Liver (tissue), 9 donors: ENCODE measurements around the gene PTPRD. TPM values are rescaled to one million over a fixed set of nuclear protein-coding genes. Genes with fewer than 3 reads are reported as not detected.

Experiments used
- DNase-seq: peaks from one replicate; pipeline ENCODE4 v3.0.0-alpha.2; 2017; ENCODE audit warnings: low spot score
- H3K27ac ChIP-seq, 2 donors: one replicate each; pipeline ENCODE4 v1.7.0; 2013; ENCODE audit warnings: inconsistent platforms in 2 of 2, low read length in 2 of 2, control low read depth in 1 of 2, low read depth in 1 of 2, mild to moderate bottlenecking in 1 of 2
- H3K27me3 ChIP-seq, 4 donors: one replicate each; pipeline versions ENCODE4 v1.6.1 to v1.7.0; 2013; ENCODE audit warnings: low read length in 3 of 4, inconsistent platforms in 1 of 4, mild to moderate bottlenecking in 1 of 4, moderate library complexity in 1 of 4; ENCODE audit not compliant: control insufficient read depth in 4 of 4, insufficient read depth in 4 of 4
- H3K36me3 ChIP-seq, 4 donors: one replicate each; pipeline versions ENCODE4 v1.6.1 to v1.7.0; 2013; ENCODE audit warnings: low read length in 3 of 4, mild to moderate bottlenecking in 3 of 4, low read depth in 1 of 4, moderate library complexity in 1 of 4; ENCODE audit not compliant: control insufficient read depth in 4 of 4, insufficient read depth in 3 of 4
- H3K4me1 ChIP-seq, 4 donors: one replicate each; pipeline versions ENCODE4 v1.6.1 to v1.7.0; 2013; ENCODE audit warnings: low read length in 3 of 4, mild to moderate bottlenecking in 3 of 4, moderate library complexity in 1 of 4; ENCODE audit not compliant: control insufficient read depth in 4 of 4, insufficient read depth in 4 of 4
- H3K4me3 ChIP-seq, 3 donors: one replicate each; pipeline versions ENCODE4 v1.6.1 to v1.7.0; 2013; ENCODE audit warnings: low read length in 3 of 3, control low read depth in 1 of 3, low read depth in 1 of 3, mild to moderate bottlenecking in 1 of 3
- H3K9ac ChIP-seq, 2 donors: one replicate each; pipeline ENCODE4 v1.7.0; 2013; ENCODE audit warnings: low read length in 2 of 2, mild to moderate bottlenecking in 2 of 2, moderate library complexity in 2 of 2, control low read depth in 1 of 2, low read depth in 1 of 2
- H3K9me3 ChIP-seq, 4 donors: one replicate each; pipeline versions ENCODE4 v1.6.1 to v1.7.0; 2013; ENCODE audit warnings: low read length in 3 of 4; ENCODE audit not compliant: control insufficient read depth in 4 of 4
- ATF3 ChIP-seq: IDR thresholded peaks from 2 replicates; pipeline ENCODE4 v1.6.1; 2016; ENCODE audit warnings: antibody characterized with exemption
- CTCF ChIP-seq: fragments of 150-350 bp; IDR thresholded peaks from 2 replicates; pipeline ENCODE4 v1.5.1; 2017; ENCODE audit warnings: improper control_type of control experiment, low read depth, low read length; ENCODE audit not compliant: missing input control
- EGR1 ChIP-seq, 2 donors: IDR thresholded peaks; 2 replicates each; pipeline ENCODE4 v1.6.1; 2016 to 2018; ENCODE audit warnings: antibody characterized with exemption in 2 of 2, low read depth in 2 of 2
- FOXA1 ChIP-seq: IDR thresholded peaks from 2 replicates; pipeline ENCODE4 v1.6.1; 2016; ENCODE audit warnings: antibody characterized with exemption
- FOXA2 ChIP-seq: IDR thresholded peaks from 2 replicates; pipeline ENCODE4 v1.6.1; 2016; ENCODE audit warnings: antibody characterized with exemption
- GABPA ChIP-seq, 2 donors: IDR thresholded peaks in 1 of 2; conservative IDR thresholded peaks in 1 of 2; 2 replicates each; pipeline ENCODE4 v1.6.1; 2016; ENCODE audit warnings: antibody characterized with exemption in 2 of 2, mild to moderate bottlenecking in 1 of 2, moderate library complexity in 1 of 2
- HNF4A ChIP-seq, 2 donors: conservative IDR thresholded peaks; 2 replicates each; pipeline ENCODE4 v1.6.1; 2016; ENCODE audit warnings: antibody characterized with exemption in 2 of 2, mild to moderate bottlenecking in 2 of 2
- HNF4G ChIP-seq: IDR thresholded peaks from 2 replicates; pipeline ENCODE4 v1.6.1; 2016; ENCODE audit warnings: antibody characterized with exemption
- JUND ChIP-seq, 2 donors: IDR thresholded peaks; 2 replicates each; pipeline ENCODE4 v1.6.1; 2016; ENCODE audit warnings: antibody characterized with exemption in 2 of 2
- MAX ChIP-seq: IDR thresholded peaks from 2 replicates; pipeline ENCODE4 v1.6.1; 2016; ENCODE audit warnings: antibody characterized with exemption
- NR2F2 ChIP-seq: IDR thresholded peaks from 2 replicates; pipeline ENCODE4 v1.6.1; 2016; ENCODE audit warnings: antibody characterized with exemption
- RAD21 ChIP-seq, 2 donors: IDR thresholded peaks; 2 replicates each; pipeline ENCODE4 v1.6.1; 2016; ENCODE audit warnings: antibody characterized with exemption in 2 of 2, mild to moderate bottlenecking in 2 of 2
- REST ChIP-seq: IDR thresholded peaks from 2 replicates; pipeline ENCODE4 v1.6.1; 2016; ENCODE audit warnings: antibody characterized with exemption, mild to moderate bottlenecking
- RXRA ChIP-seq, 2 donors: IDR thresholded peaks; 2 replicates each; pipeline ENCODE4 v1.6.1; 2017 to 2018; ENCODE audit warnings: antibody characterized with exemption in 2 of 2, mild to moderate bottlenecking in 1 of 2
- SP1 ChIP-seq: IDR thresholded peaks from 2 replicates; pipeline ENCODE4 v1.6.1; 2018; ENCODE audit warnings: antibody characterized with exemption, mild to moderate bottlenecking
- TAF1 ChIP-seq: conservative IDR thresholded peaks from 2 replicates; pipeline ENCODE4 v1.6.1; 2016; ENCODE audit warnings: antibody characterized with exemption, mild to moderate bottlenecking
- YY1 ChIP-seq: IDR thresholded peaks from 2 replicates; pipeline ENCODE4 v1.6.1; 2016; ENCODE audit warnings: antibody characterized with exemption, mild to moderate bottlenecking
- ZBTB33 ChIP-seq: IDR thresholded peaks from 2 replicates; pipeline ENCODE4 v1.6.1; 2016; ENCODE audit warnings: antibody characterized with exemption
- WGBS: extraction: QIAGEN DNeasy Blood & Tissue Kit; methylation state at CpG from one replicate; pipeline ENCODE4 v1.1.7; 2013; 5-methylcytosine and 5-hydroxymethylcytosine counted together
- polyA plus RNA-seq, 2 donors: library from polyadenylated mRNA; stranded (reverse) in 1 of 2; unstranded in 1 of 2; fragments of 200-250 nt in 1 of 2; fragments of >200 nt in 1 of 2; fragmentation: Nextera tagmentation in 1 of 2; extraction: Ambion mirVana in 1 of 2; gene quantifications; one replicate each; pipeline versions ENCODE4 v1.2.1 to v1.2.3, GENCODE V29; 2013 to 2015
- total RNA-seq, 2 donors: library from RNA; depleted of rRNA; stranded (reverse); fragments of >200 nt; gene quantifications; one replicate each; pipeline ENCODE4 v1.2.3, GENCODE V29; 2014
- donor health status: healthy.
- donor health status: healthy.
- donor health status: healthy.
- donor health status: healthy.
- donor health status: healthy.

PTPRD gene
- total and polyA plus RNA-seq, 4 donors: 0.78 to 34.2 (median 4.7) TPM

DNA sequence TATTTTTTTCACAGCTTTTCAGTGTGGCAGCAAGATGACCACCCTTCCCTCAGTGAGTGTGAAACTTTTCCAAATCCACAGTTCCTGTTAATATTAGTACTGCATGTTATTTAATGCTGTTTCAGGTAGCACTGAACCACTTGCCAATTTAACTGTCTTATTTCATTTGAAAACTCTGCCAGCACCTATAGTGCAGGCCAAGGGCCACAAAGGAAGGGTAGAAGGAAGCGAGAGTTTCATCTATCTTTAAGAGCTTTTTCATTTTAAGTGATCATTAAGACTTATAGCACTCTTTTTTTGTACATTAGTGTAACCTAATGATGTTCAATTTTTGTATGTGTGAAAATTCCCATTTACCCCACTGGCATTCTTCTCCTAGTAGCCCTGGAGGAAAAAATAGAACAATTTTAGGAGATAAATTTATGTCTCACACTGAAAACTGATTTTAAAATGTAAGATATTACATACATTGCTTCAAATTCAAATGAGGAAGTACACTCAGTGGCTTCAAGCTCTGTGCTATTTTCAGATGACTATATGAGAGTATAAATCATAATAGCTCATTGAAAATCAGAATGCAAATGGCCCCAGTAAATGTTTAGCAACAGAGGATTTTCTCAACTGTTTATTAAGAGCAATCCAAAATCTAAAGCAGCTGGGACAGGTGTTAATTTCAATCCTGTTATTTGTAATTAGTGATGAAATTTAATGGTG lies 820.5 kb downstream of the PTPRD start:
- H3K4me3 ChIP-seq: no peak overlapping the region
- peaks cover 0 to 6% (median 1%) of the 10 kb centered on the region in 4 donors for H3K4me1 ChIP-seq
- no peaks in the 10 kb centered on the region for H3K36me3 ChIP-seq
- DNase-seq: no peak
- no peak overlapping the region for H3K9ac ChIP-seq
- H3K27me3 ChIP-seq: no peaks in the 10 kb centered on the region
- TF ChIP-seq EGR1 (IDR thresholded peaks at IDR 0.05; ENCODE audit: low read depth in 2 of 2) (no peak), ATF3 (no peak), FOXA2 (no peak), HNF4G (no peak), YY1 (no peak), REST (no peak), HNF4A (conservative IDR thresholded peaks at IDR 0.05) (no peak), NR2F2 (no peak), FOXA1 (no peak), RXRA (IDR thresholded peaks at IDR 0.05) (no peak), MAX (no peak), ZBTB33 (no peak), TAF1 (no peak), JUND (IDR thresholded peaks at IDR 0.05) (no peak), CTCF (no peak), RAD21 (IDR thresholded peaks at IDR 0.05) (no peak), SP1 (no peak), GABPA (IDR thresholded peaks at IDR 0.05 in 1 of 2, conservative IDR thresholded peaks at IDR 0.05 in 1 of 2) (no peak)
- 73% methylated on average over 1 of the region's 1 CpG for WGBS
- no peak overlapping the region for H3K27ac ChIP-seq
- no peaks in the 10 kb centered on the region for H3K9me3 ChIP-seq
